HG03342 (cell line): Measurements from ENCODE around the gene SH3RF2.
A peak's percentile ranks its signal among the peaks of the same experiment; 100 is the strongest.
"Not testable (repeated sequence)": the region's sequence is repeated elsewhere in the genome, so short reads cannot be mapped to it uniquely, and the experiment has no call there.

ENCODE experiments used
- ATAC-seq: cut with Tn5 transposase; IDR thresholded peaks from one replicate; pipeline ENCODE4 v1.9.1; 2021; ENCODE audit warnings: mild to moderate bottlenecking, moderate library complexity; ENCODE audit not compliant: unreplicated experiment

SH3RF2 gene

DNA sequence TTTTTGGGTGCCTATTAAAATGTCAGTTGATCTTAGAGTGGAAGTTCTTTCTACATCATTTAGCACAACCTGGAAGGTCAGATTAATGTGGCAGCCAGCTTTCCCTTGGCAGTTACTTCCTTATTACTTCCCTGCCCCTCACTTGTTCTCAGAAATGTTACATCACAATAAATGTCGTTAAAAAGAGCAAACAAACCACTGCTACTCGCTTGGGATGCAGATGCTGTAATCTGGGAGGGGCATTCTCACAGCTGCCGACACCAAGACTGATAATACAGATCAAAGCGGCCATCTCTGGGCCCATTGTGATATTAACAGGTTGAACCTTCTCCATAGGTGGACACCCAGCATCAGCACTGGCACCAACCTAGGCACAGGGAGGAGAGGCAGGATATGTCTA lies 139.7 kb downstream of the SH3RF2 start:
- no peak for ATAC-seq

DNA sequence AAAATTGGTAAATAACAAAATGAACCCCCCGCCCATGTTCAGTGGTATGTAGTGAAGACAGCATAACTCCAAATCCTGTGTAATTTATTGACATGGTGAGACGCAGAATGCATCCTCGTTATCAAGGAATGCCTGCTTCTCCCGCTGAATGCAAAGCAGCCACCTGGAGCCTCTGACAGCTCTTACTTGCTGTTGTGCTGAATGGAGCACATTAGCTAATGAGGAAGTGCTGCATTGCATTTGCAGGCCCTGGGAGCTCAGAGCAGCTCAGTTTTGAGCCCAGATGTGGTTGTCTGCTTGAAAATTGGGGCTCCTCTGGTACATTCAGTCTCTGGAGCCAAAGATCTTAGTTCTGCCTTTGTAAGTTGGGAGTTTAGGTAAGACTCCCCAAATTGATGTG lies 140.1 kb downstream of the SH3RF2 start:
- ATAC-seq: no peak

DNA sequence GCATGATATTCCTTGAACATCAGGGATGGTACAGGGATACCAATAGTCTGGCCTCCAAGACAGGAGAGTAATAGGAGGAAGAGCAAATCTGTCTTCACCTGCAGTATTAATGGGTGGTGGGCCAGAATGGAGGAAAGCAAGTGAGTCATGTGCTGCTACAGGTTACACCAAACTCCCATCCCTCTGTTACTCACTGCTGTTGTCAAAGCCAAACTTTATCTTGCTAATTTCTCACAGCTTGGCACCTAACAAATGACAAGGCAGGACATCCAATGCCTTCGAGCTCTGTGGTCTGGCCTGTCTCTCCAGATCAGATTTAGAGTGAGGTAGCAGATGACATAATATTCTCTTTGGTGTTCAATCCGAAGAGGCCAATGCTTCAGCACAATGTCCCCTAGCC lies 142.2 kb downstream of the SH3RF2 start:
- ATAC-seq: no peak

DNA sequence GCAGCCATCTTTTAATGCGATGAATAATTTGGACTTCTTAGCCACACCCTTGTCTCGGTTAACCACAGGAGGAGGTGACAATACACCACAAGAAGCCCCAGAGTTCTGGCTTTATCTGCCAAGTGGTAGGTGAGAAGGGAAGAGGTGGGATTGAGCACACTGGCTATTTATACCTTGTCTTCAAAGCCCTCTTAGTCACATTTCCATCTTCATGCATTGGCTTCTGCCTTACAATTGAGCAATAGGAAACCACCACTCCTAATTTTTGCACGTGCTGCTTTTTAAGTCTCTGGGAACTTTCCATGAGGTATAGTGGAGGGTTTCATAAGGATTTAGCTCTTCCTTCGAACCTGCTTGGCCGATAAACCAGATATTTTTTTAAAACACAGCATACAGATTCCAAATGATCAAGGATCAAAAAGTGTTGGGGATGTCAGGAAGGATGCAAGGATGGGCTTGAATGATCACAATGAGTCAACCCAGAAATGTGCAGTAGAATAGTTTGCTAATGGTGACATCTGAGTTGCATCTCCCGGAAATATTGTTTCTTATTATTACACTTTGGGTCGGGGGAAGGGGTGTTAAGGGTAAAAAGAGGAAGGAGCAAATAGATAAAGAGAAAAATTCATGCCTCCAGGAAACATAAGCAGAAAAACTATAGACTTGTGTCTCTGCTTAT lies 143.5 kb downstream of the SH3RF2 start:
- ATAC-seq: peak; percentile 38

DNA sequence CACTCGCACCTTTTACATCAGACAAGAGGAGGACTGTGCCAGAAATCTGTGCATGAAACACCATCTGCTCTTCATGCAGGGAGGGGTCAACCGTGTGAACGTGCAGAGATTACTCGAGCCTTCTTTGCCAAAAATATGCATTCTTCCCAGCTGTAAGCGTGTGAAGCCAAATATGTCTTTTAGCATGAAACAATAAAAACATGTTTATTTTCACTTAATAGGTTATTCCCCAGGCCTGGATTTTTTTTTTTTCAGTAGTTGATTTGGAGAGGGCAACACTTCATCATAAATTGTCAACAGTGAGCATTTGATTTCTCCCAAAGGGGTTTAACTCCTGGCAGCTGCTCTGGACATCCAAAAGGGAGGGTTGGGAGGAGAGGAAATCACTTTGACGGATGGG lies 145.2 kb downstream of the SH3RF2 start:
- ATAC-seq: no peak

DNA sequence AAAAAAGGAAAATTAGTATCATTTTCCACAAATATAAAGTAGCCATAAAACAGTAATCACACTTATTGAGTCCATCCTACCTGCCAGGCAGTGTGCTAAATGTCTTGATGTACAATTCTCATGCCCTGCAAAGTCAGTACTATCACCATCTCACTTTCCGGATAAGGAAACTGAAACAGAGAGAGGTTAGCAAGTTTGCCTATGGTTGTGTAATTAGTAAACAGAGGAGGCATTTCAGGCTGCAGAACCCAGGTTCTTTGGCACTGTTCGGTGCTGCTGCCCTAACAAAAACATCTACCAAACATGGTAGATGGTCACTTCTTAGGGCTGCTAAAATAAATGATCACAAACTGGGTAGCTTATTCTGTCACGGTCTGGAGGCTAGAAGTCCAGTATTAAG lies 146.4 kb downstream of the SH3RF2 start:
- peak; percentile 87 for ATAC-seq

DNA sequence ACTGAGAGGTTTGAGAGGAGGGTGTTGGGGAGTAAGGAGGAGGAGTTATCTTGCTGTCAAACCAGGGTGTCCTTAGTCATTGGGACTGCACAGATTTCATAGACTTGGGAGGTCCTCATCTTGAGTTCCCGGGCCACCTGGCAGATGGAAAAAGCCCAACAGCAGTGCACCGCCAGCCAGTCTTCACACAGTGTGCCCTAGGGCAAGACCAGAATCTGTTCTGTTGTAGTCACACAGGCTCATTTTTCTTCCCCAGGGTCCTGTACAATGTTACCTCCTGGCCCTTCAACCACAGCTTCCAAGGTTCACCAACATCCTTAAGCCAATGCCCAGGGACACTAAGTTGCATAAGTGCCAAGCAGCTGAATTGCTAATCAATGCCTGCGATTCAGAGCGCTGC lies 148.0 kb downstream of the SH3RF2 start:
- no peak for ATAC-seq

DNA sequence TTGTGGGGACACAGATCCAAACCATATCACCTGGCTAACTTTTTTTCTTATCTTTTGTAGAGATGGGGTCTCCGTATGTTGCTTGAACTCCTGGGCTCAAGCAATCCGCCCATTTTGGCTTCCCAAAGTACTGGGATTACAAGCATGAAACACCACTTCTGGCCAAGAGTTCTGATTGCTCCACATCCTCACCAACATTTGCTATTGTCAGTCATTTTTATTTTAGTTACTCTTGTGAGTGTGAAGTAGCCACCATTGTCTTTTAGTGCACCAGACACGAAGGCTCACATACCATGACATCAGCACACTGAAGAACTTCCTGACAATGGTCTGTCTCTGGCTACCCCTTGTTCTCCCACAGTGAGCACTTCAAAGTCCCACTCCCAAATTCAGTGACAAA lies 151.7 kb downstream of the SH3RF2 start:
- ATAC-seq: no peak

DNA sequence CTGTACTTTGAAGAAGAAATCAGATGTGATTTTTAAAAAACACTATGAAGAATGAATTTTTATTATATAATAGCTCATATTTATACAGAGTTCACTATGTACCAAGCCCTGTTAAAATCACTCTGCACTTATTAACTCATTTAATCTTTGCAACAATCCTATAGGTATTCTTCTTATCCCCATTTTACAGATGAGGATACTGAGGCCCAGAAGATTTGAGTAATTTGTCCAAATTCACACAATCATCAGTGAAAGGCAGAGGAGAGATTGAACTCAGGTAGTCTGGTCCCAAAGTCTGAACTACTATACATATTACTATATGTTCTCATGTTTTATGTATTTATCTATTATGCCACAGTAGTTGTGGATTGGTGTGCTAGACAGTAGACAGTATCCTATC lies 152.9 kb downstream of the SH3RF2 start:
- ATAC-seq: no peak

DNA sequence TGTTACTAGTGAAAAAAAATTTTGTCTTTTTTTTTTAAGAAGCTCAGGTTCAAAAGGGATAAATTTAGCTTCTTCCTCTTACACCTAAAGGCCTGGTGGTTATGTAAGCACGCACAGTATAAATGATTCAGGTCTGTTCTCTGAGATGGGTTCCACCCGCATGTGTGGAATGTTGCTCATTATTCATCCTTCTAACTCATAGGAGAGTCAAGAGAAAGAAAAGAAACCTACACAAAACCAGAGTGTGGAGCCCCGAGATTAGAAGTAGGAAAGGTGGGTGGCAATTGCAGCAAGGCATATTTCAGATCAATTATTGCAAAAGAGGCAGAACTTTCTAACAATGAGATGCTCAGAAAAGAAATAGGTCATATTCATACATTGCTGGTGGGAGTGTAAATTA lies 155.5 kb downstream of the SH3RF2 start:
- ATAC-seq: no peak

DNA sequence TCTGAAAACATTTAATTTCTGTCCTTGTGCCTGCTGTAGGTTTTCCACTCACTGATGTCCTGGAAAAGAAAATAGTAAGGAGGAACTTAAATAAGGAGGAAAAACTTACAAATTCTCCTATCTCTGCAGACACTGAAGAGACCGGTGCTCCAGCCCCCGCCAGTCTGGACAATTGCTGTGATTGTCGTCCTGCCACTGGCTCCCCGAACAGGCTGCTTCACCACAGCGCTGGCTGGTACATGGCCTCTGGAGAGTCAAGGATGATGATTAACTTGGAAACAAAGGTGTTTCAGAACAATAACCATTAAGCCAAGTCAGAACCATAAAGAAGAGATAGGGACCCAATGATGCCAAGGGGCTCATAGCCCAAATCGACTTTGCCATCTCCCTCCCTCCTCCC lies 161.7 kb downstream of the SH3RF2 start:
- ATAC-seq: no peak

DNA sequence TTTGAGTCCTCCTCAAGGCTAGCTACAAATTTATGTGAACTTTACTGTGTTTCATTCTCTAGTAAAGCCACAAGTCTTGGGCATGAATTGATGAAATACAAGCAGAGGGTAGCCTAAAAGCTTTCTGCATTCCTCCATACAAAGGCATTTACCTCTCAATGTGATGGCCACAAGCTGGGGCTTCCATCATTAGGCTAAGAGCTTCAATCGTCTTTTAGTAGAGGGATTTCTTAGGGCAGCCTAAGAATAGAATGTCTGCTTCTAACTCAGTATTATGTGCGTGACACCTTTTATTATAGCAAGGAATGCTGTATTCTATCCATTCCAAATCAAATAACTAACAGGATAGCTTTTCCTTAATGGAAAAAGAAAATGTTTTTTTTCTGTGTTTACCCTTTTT lies 165.3 kb downstream of the SH3RF2 start:
- ATAC-seq: no peak

DNA sequence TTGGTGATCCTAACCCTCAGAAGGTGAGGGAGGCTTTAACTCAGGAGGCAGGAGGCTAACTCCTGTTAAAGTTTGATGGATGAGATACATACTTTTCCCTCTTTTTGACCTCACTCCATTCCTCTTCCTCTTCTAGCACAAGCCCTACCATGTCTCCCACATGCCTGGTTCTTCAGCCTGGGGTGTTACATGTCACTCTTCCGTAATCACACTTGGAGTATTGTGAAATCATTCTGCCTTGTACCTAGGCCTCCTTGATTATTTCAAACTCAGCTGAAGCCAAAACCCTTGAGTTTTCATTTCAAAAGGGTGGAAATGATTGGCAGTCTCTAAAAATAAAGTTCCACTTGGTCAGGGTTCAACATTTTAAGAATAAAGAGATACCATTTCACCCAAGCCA lies 167.2 kb downstream of the SH3RF2 start:
- no peak for ATAC-seq

DNA sequence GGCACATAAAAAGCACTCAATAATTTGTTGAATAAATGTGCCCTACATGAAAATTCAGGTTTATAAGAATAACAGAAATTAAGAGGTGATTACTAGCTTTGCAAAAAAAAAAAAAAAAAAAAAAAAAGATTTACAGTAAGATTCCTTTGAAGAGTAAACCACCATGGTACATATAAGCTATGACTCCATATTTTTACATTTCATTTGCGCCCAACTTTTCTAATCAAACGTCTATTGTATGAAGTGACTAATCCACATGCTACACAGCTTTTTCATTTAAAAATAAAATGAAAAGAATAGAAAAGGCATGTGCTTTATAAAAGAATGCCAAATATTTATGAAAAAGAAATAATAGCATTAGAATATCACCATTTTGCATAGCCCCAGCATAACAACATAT lies 169.1 kb downstream of the SH3RF2 start, which contains the start of gene PLAC8L1:
TSS of gene PLAC8L1 (minus strand) at position 101 of the 400 bp plus-strand sequence. CDS start 1,266 bp downstream, outside the sequence.
- no peak for ATAC-seq

DNA sequence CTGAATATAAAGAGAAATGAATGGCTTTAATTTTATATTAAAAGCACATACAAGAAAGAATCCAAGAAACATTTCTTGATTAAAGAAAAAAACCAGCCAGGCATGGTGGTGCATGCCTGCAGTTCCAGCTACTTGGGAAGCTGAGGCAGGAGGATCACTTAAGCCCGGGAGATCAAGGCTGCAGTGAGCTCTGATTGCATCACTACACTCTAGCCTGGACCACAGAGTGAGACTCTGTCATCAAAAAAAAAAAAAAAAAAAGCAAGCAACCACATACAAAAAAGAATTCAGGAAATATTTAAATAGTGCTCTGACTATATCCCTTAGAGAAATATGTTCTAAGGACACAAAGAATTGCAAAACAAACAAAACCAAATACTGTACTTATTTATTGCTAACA lies 171.5 kb downstream of the SH3RF2 start:
- no peak for ATAC-seq

DNA sequence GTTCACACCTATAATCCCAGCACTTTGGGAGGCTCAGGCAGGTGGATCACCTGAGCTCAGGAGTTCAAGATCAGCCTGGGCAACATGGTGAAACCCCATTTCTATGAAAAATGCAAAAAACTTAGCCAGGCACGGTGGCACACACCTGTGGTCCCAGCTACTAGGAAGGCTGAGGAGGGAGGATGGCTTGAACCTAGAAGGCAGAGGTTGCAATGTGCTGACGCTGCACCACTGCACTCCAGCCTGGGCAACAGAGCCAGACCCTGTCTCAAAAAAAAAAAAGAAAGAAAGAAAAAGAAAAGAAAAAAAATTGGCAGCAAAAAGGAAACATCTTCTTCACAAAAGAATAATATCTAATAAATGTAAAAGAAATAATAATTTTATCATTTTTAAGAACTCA lies 172.5 kb downstream of the SH3RF2 start:
- ATAC-seq: not testable (repeated sequence)

DNA sequence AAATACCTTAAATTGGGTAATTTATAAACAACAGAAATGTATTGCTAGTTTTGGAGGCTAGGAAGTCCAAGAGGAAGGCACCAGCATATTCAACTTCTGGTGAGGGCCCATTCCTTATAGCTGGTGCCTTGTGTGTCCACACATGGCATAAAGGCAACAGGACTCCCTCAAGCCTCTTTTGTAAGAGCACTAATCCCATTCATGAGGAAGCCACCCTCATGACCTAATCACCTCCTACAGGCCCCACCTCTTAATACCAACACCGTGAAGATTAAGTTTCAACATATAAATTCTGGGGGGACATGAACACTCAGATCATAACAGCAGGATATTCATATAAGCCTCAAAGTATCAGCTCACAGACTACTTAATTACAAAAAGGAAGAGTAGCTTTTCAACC lies 173.0 kb downstream of the SH3RF2 start:
- ATAC-seq: no peak

DNA sequence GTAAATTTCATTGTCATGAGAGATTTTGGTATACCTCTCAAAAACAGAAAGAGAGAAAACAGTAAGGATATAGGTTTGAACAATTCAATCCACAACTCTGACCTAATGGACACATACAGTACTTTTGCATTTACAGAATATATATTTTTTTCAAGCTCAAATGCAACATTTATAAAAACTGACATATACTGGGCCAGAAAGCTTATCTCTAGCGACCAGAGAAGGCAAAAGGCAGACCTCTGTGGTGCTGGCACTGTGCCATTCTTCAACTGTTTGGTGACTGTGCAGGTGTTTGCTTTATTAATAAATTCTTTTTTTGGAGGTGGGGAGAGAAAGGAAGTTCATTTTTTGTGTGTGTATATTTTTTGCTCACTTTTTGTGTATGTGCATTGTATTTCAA lies 175.0 kb downstream of the SH3RF2 start:
- ATAC-seq: no peak

DNA sequence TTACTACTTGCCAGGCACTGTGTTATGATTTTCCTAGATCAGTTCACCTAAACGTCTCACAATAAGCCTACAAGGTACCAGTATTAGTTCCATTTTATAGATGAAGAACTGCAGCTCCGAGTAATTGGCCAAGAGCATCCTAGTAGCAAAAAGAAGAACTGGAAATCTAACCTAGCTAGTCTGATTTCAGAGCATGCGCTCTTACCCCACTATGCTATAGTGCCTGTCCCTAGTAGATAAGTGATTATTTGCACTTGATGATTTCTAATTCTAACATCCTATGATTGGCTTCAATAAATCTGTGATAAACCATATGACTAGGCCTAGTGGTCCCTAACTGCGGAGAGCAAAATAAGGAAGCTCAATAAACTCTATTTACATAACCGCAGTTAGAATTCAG lies 176.1 kb downstream of the SH3RF2 start:
- ATAC-seq: no peak
